Caki2 (cell line): ENCODE measurements around the gene APH1A. TPM values are rescaled to one million over a fixed set of nuclear protein-coding genes. Genes with fewer than 3 reads are reported as not detected.
"Not testable (repeated sequence)": the region's sequence is repeated elsewhere in the genome, so short reads cannot be mapped to it uniquely, and the experiment has no call there.

Source experiments
- DNase-seq: peaks from one replicate; pipeline ENCODE4 v3.0.0-alpha.2; 2015; ENCODE audit warnings: low read depth
- in situ Hi-C: cut with HindIII; loops from 2 replicates; pipeline ENCODE4 v1.10.0; 2016; ENCODE audit warnings: low sequenced_read_pairs, low pct_unique_long_range_greater_than_20kb, mixed read lengths
- total RNA-seq: library from RNA; depleted of rRNA; stranded (reverse); fragments of >200 nt; shearing (Covaris generic); gene quantifications from 2 replicates; pipeline ENCODE4 v1.2.3, GENCODE V29; 2014; ENCODE audit warnings: low replicate concordance; rRNA removed

Gene APH1A
- total RNA-seq, result 160 and 210 TPM in 2 replicates

GRCh38 chr1:150268705-150269403 lies at the start of gene APH1A:
TSS of gene APH1A (minus strand) at chr1:150269016. CDS start at chr1:150268810, 206 bp downstream.
- peak; percentile 89 for DNase-seq
- in situ Hi-C loops, result no loop called here

- DNase-seq, in situ Hi-C loops: not testable (repeated sequence)
Measured at GRCh38 chr1:150314691-150315090, 45.9 kb upstream of the APH1A start.

GRCh38 chr1:150311762-150312161 lies 42.9 kb upstream of the APH1A start:
- no peak for DNase-seq
- in situ Hi-C loops, result no loop called here

GRCh38 chr1:150309758-150310508 lies 41.1 kb upstream of the APH1A start:
- no peak for DNase-seq
- in situ Hi-C loops, result no loop called here

- DNase-seq, in situ Hi-C loops: not testable (repeated sequence)
Measured at GRCh38 chr1:150308585-150308984, 39.8 kb upstream of the APH1A start.

- in situ Hi-C loops, result no loop called here
- DNase-seq, result no peak
Measured at GRCh38 chr1:150302902-150303301, 34.1 kb upstream of the APH1A start.

- in situ Hi-C loops, result no loop called here
- no peak for DNase-seq
Measured at GRCh38 chr1:150302338-150302737, 33.5 kb upstream of the APH1A start.

- DNase-seq, result peak; percentile 41
- in situ Hi-C loops, result no loop called here
Measured at GRCh38 chr1:150299716-150300115, 30.9 kb upstream of the APH1A start.

- DNase-seq, result no peak
- in situ Hi-C loops, result no loop called here
Measured at GRCh38 chr1:150295476-150295875, 26.7 kb upstream of the APH1A start.

- peak; percentile 89 for DNase-seq
- in situ Hi-C loops, result no loop called here
Measured at GRCh38 chr1:150293433-150294253, 24.8 kb upstream of the APH1A start, which contains the start of gene MRPS21. TSS of gene MRPS21 (plus strand) at chr1:150293861. CDS start at chr1:150294367, 506 bp downstream.

- in situ Hi-C loops, result no loop called here
- DNase-seq, result no peak
Measured at GRCh38 chr1:150288822-150289221, 20.0 kb upstream of the APH1A start.

GRCh38 chr1:150288382-150288781 lies 19.6 kb upstream of the APH1A start:
- in situ Hi-C loops, result no loop called here
- DNase-seq, result no peak

GRCh38 chr1:150283260-150283659 lies 14.4 kb upstream of the APH1A start:
- DNase-seq, result no peak
- in situ Hi-C loops, result no loop called here

GRCh38 chr1:150282558-150282958 lies 13.7 kb upstream of the APH1A start:
- in situ Hi-C loops, result no loop called here
- DNase-seq, result no peak

- peak; percentile 100 for DNase-seq
- in situ Hi-C loops, result no loop called here
Measured at GRCh38 chr1:150281758-150282557, 13.1 kb upstream of the APH1A start, which contains the start of gene CIART. TSS of gene CIART (plus strand) at chr1:150282554. CDS start at chr1:150283268, 714 bp downstream.

- in situ Hi-C loops, result no loop called here
- DNase-seq, result peak; percentile 70
Measured at GRCh38 chr1:150281221-150281757, 12.5 kb upstream of the APH1A start.

GRCh38 chr1:150280138-150280707 lies 11.4 kb upstream of the APH1A start:
- in situ Hi-C loops, result no loop called here
- DNase-seq, result no peak
